Neural progenitor cell (in vitro differentiated cells): Measurements from ENCODE around the gene NFIA. TPM values are rescaled to one million over a fixed set of nuclear protein-coding genes. Genes with fewer than 3 reads are reported as not detected.
A peak's percentile ranks its signal among the peaks of the same experiment; 100 is the strongest.

Source experiments
- DNase-seq: peaks from one replicate; pipeline ENCODE4 v3.0.0-alpha.2; 2016; ENCODE audit warnings: low spot score
- H2AFZ ChIP-seq: fragments of 200-600 bp; sonication (generic); replicated peaks from 2 replicates; pipeline ENCODE4 v1.6.1; 2016; ENCODE audit warnings: antibody characterized with exemption
- H3F3A ChIP-seq: fragments of 200-600 bp; sonication (generic); 2 replicates; pipeline ENCODE4 v1.6.1; 2016; ENCODE audit warnings: antibody characterized with exemption, low read depth
- H3K27ac ChIP-seq: fragments of 200-600 bp; sonication (generic); 2 replicates; pipeline ENCODE4 v1.5.1; 2016; ENCODE audit warnings: mild to moderate bottlenecking
- H3K27me3 ChIP-seq: fragments of 200-600 bp; sonication (generic); 2 replicates; pipeline ENCODE4 v1.6.1; 2016; ENCODE audit warnings: mild to moderate bottlenecking, moderate library complexity
- H3K36me3 ChIP-seq: fragments of 200-600 bp; sonication (generic); 2 replicates; pipeline ENCODE4 v1.5.1; 2016
- H3K4me1 ChIP-seq: fragments of 200-600 bp; sonication (generic); 2 replicates; pipeline ENCODE4 v1.6.1; 2016; ENCODE audit warnings: mixed run types
- H3K4me2 ChIP-seq: fragments of 200-600 bp; sonication (generic); 2 replicates; pipeline ENCODE4 v1.6.1; 2016
- H3K4me3 ChIP-seq: fragments of 200-600 bp; sonication (generic); 2 replicates; pipeline ENCODE4 v1.5.1; 2016
- H3K79me2 ChIP-seq: fragments of 200-600 bp; sonication (generic); 2 replicates; pipeline ENCODE4 v1.6.1; 2016; ENCODE audit warnings: low read depth
- H3K9ac ChIP-seq: fragments of 200-600 bp; sonication (generic); 2 replicates; pipeline ENCODE4 v1.6.1; 2016
- H3K9me3 ChIP-seq: fragments of 200-600 bp; sonication (generic); 2 replicates; pipeline ENCODE4 v1.5.1; 2016; ENCODE audit warnings: low read depth
- H4K20me1 ChIP-seq: fragments of 200-600 bp; sonication (generic); 2 replicates; pipeline ENCODE4 v1.6.1; 2016; ENCODE audit warnings: low read depth
- H3K27ac Mint-ChIP-seq: 3 replicates; pipeline ENCODE4 v1.8.0; 2021; ENCODE audit warnings: mixed read lengths
- H3K27me3 Mint-ChIP-seq: 2 replicates; pipeline ENCODE4 v1.8.0; 2022; ENCODE audit warnings: low read depth, mild to moderate bottlenecking, inconsistent platforms, moderate library complexity, mixed read lengths; ENCODE audit not compliant: insufficient read depth
- H3K36me3 Mint-ChIP-seq: 3 replicates; pipeline ENCODE4 v1.8.0; 2021; ENCODE audit warnings: mixed read lengths
- H3K4me1 Mint-ChIP-seq: 3 replicates; pipeline ENCODE4 v1.8.0; 2021; ENCODE audit warnings: mixed read lengths
- H3K4me3 Mint-ChIP-seq: 3 replicates; pipeline ENCODE4 v1.8.0; 2021; ENCODE audit warnings: mild to moderate bottlenecking, moderate library complexity, mixed read lengths
- H3K9me3 Mint-ChIP-seq: 3 replicates; pipeline ENCODE4 v1.8.0; 2020; ENCODE audit warnings: mixed read lengths
- EZH2 ChIP-seq: fragments of 200-600 bp; sonication (generic); IDR thresholded peaks from 2 replicates; pipeline ENCODE4 v1.6.1; 2017; ENCODE audit warnings: antibody characterized with exemption, mild to moderate bottlenecking, moderate library complexity
- EZH2phosphoT487 ChIP-seq: fragments of 200-600 bp; sonication (generic); IDR thresholded peaks from 2 replicates; pipeline ENCODE4 v1.6.1; 2017; ENCODE audit warnings: antibody characterized with exemption
- total RNA-seq: library from RNA; depleted of rRNA; stranded (reverse); fragments of >200 nt; gene quantifications from 2 replicates; pipeline ENCODE4 v1.2.3, GENCODE V29; 2015; ENCODE audit warnings: low replicate concordance
- TF ChIP-seq, protein P1 (sequence below): fragments of 200-600 bp; sonication (generic); IDR thresholded peaks from 2 replicates; pipeline ENCODE4 v1.5.1; 2017; ENCODE audit warnings: antibody characterized with exemption, mild to moderate bottlenecking

Gene NFIA
- total RNA-seq, 1 donor from 2014 or later: 5.3 TPM

DNA sequence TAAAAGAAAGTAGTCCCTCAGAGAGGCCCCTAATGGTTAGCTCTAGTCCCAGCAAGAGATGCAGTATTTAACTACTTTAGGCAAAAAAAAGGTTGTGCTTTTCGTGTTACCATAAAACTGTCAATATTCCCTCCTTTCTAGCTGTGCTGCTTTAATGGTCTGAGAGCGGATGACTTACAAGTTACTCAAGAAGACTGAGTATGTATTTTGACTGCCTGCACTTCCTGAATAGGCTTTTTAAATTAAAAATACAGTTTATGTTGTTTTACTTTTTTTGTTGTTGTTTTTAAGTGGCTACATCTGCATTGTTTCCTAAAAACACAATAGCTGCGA lies 152.2 kb downstream of the NFIA start:
- Histone ChIP-seq H3K4me3 (no peak overlapping the region), H3K27me3 (no peaks in the 10 kb centered on the region), H3K27ac (no peak overlapping the region), H4K20me1 (no peaks in the 10 kb centered on the region), H3K4me1 (peaks cover 11% of the 10 kb centered on the region), H3K9me3 (no peaks in the 10 kb centered on the region), H3K36me3 (no peaks in the 10 kb centered on the region), H3K9ac (no peak overlapping the region), H3K79me2 (no peaks in the 10 kb centered on the region), H2AFZ (no peak overlapping the region), H3K4me2 (no peak overlapping the region), H3F3A (no peaks in the 10 kb centered on the region)
- Mint-ChIP-seq H3K4me1 (peaks cover 14% of the 10 kb centered on the region), H3K4me3 (no peak overlapping the region), H3K9me3 (no peaks in the 10 kb centered on the region), H3K27ac (peak overlapping the region; percentile 11), H3K36me3 (peaks cover 3% of the 10 kb centered on the region), H3K27me3 (peaks cover 2% of the 10 kb centered on the region)
- no peak for DNase-seq
- TF ChIP-seq EZH2phosphoT487 (no peak), EZH2 (no peak)
- TF ChIP-seq, protein P1, sequence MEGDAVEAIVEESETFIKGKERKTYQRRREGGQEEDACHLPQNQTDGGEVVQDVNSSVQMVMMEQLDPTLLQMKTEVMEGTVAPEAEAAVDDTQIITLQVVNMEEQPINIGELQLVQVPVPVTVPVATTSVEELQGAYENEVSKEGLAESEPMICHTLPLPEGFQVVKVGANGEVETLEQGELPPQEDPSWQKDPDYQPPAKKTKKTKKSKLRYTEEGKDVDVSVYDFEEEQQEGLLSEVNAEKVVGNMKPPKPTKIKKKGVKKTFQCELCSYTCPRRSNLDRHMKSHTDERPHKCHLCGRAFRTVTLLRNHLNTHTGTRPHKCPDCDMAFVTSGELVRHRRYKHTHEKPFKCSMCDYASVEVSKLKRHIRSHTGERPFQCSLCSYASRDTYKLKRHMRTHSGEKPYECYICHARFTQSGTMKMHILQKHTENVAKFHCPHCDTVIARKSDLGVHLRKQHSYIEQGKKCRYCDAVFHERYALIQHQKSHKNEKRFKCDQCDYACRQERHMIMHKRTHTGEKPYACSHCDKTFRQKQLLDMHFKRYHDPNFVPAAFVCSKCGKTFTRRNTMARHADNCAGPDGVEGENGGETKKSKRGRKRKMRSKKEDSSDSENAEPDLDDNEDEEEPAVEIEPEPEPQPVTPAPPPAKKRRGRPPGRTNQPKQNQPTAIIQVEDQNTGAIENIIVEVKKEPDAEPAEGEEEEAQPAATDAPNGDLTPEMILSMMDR: no peak

DNA sequence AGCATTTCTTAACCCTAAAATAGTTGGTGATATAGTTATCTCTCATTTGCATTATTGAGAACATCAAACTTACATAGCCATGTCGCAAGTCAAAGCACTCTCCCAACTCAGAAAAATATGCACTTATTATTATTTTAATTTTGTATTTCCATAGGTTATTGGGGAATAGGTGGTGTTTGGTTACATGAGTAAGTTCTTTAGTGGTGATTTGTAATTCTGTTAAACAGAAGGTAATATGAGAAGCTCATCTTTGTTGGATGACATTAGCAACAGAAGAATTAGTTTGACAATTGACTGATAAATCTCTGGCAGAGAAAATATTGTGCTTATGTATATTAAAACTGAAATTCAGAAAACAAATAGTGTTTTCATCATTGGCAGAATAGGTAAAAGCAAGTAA lies 154.8 kb downstream of the NFIA start:
- H3K27ac ChIP-seq: no peak overlapping the region
- TF ChIP-seq, protein P1: no peak
- no peak for TF ChIP-seq EZH2phosphoT487
- TF ChIP-seq EZH2: no peak
- no peak for DNase-seq
- H3K27ac Mint-ChIP-seq: no peak overlapping the region
- H3K79me2 ChIP-seq: no peaks in the 10 kb centered on the region
- H3K9me3 ChIP-seq: no peaks in the 10 kb centered on the region
- no peak overlapping the region for H2AFZ ChIP-seq
- H4K20me1 ChIP-seq: no peaks in the 10 kb centered on the region
- no peak overlapping the region for H3K4me3 Mint-ChIP-seq
- H3K27me3 ChIP-seq: no peaks in the 10 kb centered on the region
- H3K4me3 ChIP-seq: no peak overlapping the region
- no peaks in the 10 kb centered on the region for H3F3A ChIP-seq
- H3K4me1 Mint-ChIP-seq: peaks cover 9% of the 10 kb centered on the region
- H3K4me1 ChIP-seq: peaks cover 11% of the 10 kb centered on the region
- peaks cover 2% of the 10 kb centered on the region for H3K27me3 Mint-ChIP-seq
- no peak overlapping the region for H3K9ac ChIP-seq
- H3K9me3 Mint-ChIP-seq: no peaks in the 10 kb centered on the region
- H3K36me3 Mint-ChIP-seq: peaks cover 3% of the 10 kb centered on the region
- no peak overlapping the region for H3K4me2 ChIP-seq
- no peaks in the 10 kb centered on the region for H3K36me3 ChIP-seq

DNA sequence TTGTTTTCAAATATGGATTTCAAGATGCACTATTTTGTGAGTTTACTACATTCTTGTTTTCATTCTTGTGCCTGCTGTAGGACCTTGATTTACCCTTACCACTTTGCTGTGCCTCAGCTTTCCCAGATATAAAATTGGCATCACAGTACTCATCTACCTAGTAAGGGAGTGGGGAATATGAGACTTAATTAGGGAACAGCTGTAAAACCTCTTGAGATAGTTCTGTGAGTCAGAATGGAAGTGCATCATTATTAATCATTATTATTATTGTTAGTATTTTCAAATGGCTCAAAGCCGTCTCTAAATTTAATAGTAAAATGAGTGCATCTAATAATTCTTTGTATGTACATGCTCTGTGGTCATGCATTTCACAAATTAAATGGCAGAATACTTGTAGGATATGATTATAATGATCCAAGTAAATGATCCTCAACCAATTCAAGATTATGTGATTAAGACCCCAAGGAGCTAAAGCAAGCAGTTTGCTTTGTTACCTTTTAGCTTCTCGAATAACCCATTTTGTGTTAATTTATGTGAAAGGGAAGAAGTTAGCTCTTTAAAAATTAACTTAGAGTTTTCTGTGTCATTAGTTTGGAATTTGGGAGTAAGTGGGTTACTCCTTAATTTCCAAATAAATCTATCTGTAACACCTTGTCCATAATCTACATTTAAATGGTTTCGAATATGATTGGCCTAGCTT lies 155.4 kb downstream of the NFIA start:
- no peak overlapping the region for H3K9ac ChIP-seq
- no peak overlapping the region for H3K27ac ChIP-seq
- Mint-ChIP-seq H3K9me3 (no peaks in the 10 kb centered on the region), H3K4me1 (peaks cover 9% of the 10 kb centered on the region), H3K27ac (no peak overlapping the region), H3K27me3 (peaks cover 2% of the 10 kb centered on the region), H3K36me3 (peaks cover 3% of the 10 kb centered on the region), H3K4me3 (no peak overlapping the region)
- DNase-seq: no peak
- no peaks in the 10 kb centered on the region for H3K27me3 ChIP-seq
- H2AFZ ChIP-seq: peak overlapping the region; percentile 61
- no peaks in the 10 kb centered on the region for H3K79me2 ChIP-seq
- H3K4me3 ChIP-seq: no peak overlapping the region
- peaks cover 11% of the 10 kb centered on the region for H3K4me1 ChIP-seq
- no peaks in the 10 kb centered on the region for H4K20me1 ChIP-seq
- H3K9me3 ChIP-seq: no peaks in the 10 kb centered on the region
- H3K4me2 ChIP-seq: no peak overlapping the region
- H3F3A ChIP-seq: no peaks in the 10 kb centered on the region
- TF ChIP-seq, protein P1: no peak
- no peak for TF ChIP-seq EZH2
- TF ChIP-seq EZH2phosphoT487: no peak
- no peaks in the 10 kb centered on the region for H3K36me3 ChIP-seq
